NCI-H748 (cell line): ENCODE results near the gene EPHA3.

Experiments used
- DNase-seq: peaks from one replicate; lab custom pipeline; 2025; ENCODE audit not compliant: unreplicated experiment; lab: John Stamatoyannopoulos, UW

EPHA3 gene

GRCh38 chr3:89144080-89144479 is 36.7 kb downstream of the EPHA3 start:
- no peak for DNase-seq

- DNase-seq = no peak
Measured at GRCh38 chr3:89145995-89146394, 38.6 kb downstream of the EPHA3 start.

- DNase-seq = no peak
Measured at GRCh38 chr3:89154416-89154815, 47.0 kb downstream of the EPHA3 start.

GRCh38 chr3:89155811-89156210 is 48.4 kb downstream of the EPHA3 start:
- no peak for DNase-seq

GRCh38 chr3:89157575-89157974 is 50.2 kb downstream of the EPHA3 start:
- no peak for DNase-seq

- no peak for DNase-seq
Measured at GRCh38 chr3:89159605-89160004, 52.2 kb downstream of the EPHA3 start.

GRCh38 chr3:89164774-89165173 is 57.4 kb downstream of the EPHA3 start:
- DNase-seq = no peak

GRCh38 chr3:89165636-89166263 is 58.3 kb downstream of the EPHA3 start:
- no peak for DNase-seq

- no peak for DNase-seq
Measured at GRCh38 chr3:89171687-89172545, 64.5 kb downstream of the EPHA3 start.

GRCh38 chr3:89173546-89173945 is 66.1 kb downstream of the EPHA3 start:
- DNase-seq = no peak

GRCh38 chr3:89179355-89180001 is 72.1 kb downstream of the EPHA3 start:
- DNase-seq = peak; percentile 47

- DNase-seq = peak; percentile 10
Measured at GRCh38 chr3:89180334-89180733, 72.9 kb downstream of the EPHA3 start.

GRCh38 chr3:89182056-89182455 is 74.6 kb downstream of the EPHA3 start:
- no peak for DNase-seq

- DNase-seq = peak; percentile 39
Measured at GRCh38 chr3:89184151-89184995, 77.0 kb downstream of the EPHA3 start.

GRCh38 chr3:89186456-89186855 is 79.0 kb downstream of the EPHA3 start:
- DNase-seq = peak; percentile 17

- no peak for DNase-seq
Measured at GRCh38 chr3:89198591-89198990, 91.2 kb downstream of the EPHA3 start.

GRCh38 chr3:89212619-89213018 is 105.2 kb downstream of the EPHA3 start:
- no peak for DNase-seq

- DNase-seq = no peak
Measured at GRCh38 chr3:89216016-89216739, 108.8 kb downstream of the EPHA3 start.

GRCh38 chr3:89217148-89217685 is 109.8 kb downstream of the EPHA3 start:
- DNase-seq = no peak

GRCh38 chr3:89221924-89222323 is 114.5 kb downstream of the EPHA3 start:
- DNase-seq = no peak
